AG04449 (cell line): ENCODE measurements around the gene CLNS1A.
"Not testable (repeated sequence)": the region's sequence is repeated elsewhere in the genome, so short reads cannot be mapped to it uniquely, and the experiment has no call there.

Experiments
- CTCF ChIA-PET: fragments of 350-600 bp; formaldehyde crosslinking; extraction: SDS; loops from one replicate; lab custom pipeline; 2021; ENCODE audit warnings: antibody characterized with exemption; lab: Yijun Ruan, JAX
- POLR2A ChIA-PET: fragments of 400-600, 350-600 bp; formaldehyde crosslinking; extraction: SDS; loops from one replicate; lab custom pipeline; 2020; ENCODE audit warnings: antibody characterized with exemption, inconsistent platforms; lab: Yijun Ruan, JAX
- DNase-seq: peaks from one replicate; pipeline ENCODE4 v3.0.0-alpha.2; 2010; ENCODE audit warnings: low read depth, low spot score
- H3K4me3 ChIP-seq: 2 replicates; pipeline ENCODE4 v1.5.1; 2011; ENCODE audit warnings: low read depth, mild to moderate bottlenecking, control low read depth, low read length
- CTCF ChIP-seq: IDR thresholded peaks from one replicate; pipeline ENCODE4 v1.5.1; 2011; ENCODE audit warnings: mild to moderate bottlenecking, moderate library complexity, low read length, control low read depth, inconsistent platforms; ENCODE audit not compliant: insufficient read depth; ENCODE audit errors: missing control alignments

The CLNS1A gene

GRCh38 chr11:77589521-77590193 lies 47.9 kb downstream of the CLNS1A start, which contains the start of gene AQP11:
Gene AQP11, plus strand, starts transcription at chr11:77589953. Its CDS starts 40 bp downstream, at chr11:77589993.
- peak; percentile 24 for DNase-seq
- no peak for TF ChIP-seq CTCF
- CTCF ChIA-PET, result interaction anchor here (1.1 kb wide), 1 partner anchor 30 kb away, joined by 3 read pairs; no protein-coding TSS in a partner anchor
- peak within 1 kb of the TSS; percentile 69 for H3K4me3 ChIP-seq
- POLR2A ChIA-PET, result interaction anchor here (0.9 to 1.2 kb wide), 3 partner anchors 12 to 36 kb away, joined by 3 to 7 read pairs (median 4); no protein-coding TSS in a partner anchor

GRCh38 chr11:77589181-77589520 lies 48.4 kb downstream of the CLNS1A start:
- H3K4me3 ChIP-seq, result peak overlapping the region; percentile 69
- no peak for TF ChIP-seq CTCF
- POLR2A ChIA-PET, result interaction anchor here (0.9 to 1.2 kb wide), 2 partner anchors 13 to 35 kb away, joined by 3 to 7 read pairs; no protein-coding TSS in a partner anchor
- DNase-seq, result no peak
- CTCF ChIA-PET, result no interaction called here

GRCh38 chr11:77580712-77581337 lies 56.8 kb downstream of the CLNS1A start:
- TF ChIP-seq CTCF, result no peak
- CTCF ChIA-PET, result no interaction called here
- DNase-seq, result no peak
- POLR2A ChIA-PET, result no interaction called here
- no peak overlapping the region for H3K4me3 ChIP-seq

- not testable (repeated sequence) for DNase-seq, H3K4me3 ChIP-seq
- ChIA-PET CTCF (interaction anchor here (0.8 to 2.6 kb wide), 2 partner anchors 380 to 394 kb away, joined by 3 to 6 read pairs; no protein-coding TSS in a partner anchor), POLR2A (interaction anchor here (1.2 kb wide), 1 partner anchor 27 kb away, joined by 3 read pairs; no protein-coding TSS in a partner anchor)
These were observed 62.2 kb downstream of the CLNS1A start for GRCh38 chr11:77575428-77575827.

- not testable (repeated sequence) for DNase-seq
These were observed 66.7 kb downstream of the CLNS1A start for GRCh38 chr11:77570896-77571295.

GRCh38 chr11:77569676-77570070 lies 67.9 kb downstream of the CLNS1A start:
- no peak for DNase-seq
- ChIA-PET POLR2A (no interaction called here), CTCF (interaction anchor here (1.4 kb wide), 1 partner anchor 50 kb away, joined by 3 read pairs; no protein-coding TSS in a partner anchor)
- no peak overlapping the region for H3K4me3 ChIP-seq
- TF ChIP-seq CTCF, result no peak

More at GRCh38 chr11:77570896-77571295, 66.7 kb downstream of the CLNS1A start:
- POLR2A ChIA-PET, H3K4me3 ChIP-seq: not testable (repeated sequence)
- CTCF ChIA-PET, result interaction anchor here (1.6 kb wide), 1 partner anchor 23 kb away, joined by 7 read pairs; no protein-coding TSS in a partner anchor

GRCh38 chr11:77568916-77569675 lies 68.5 kb downstream of the CLNS1A start:
- no peak overlapping the region for H3K4me3 ChIP-seq
- CTCF ChIA-PET, result interaction anchor here (0.6 to 1.4 kb wide), 2 partner anchors 9 to 50 kb away, joined by 3 read pairs; no protein-coding TSS in a partner anchor
- TF ChIP-seq CTCF, result no peak
- POLR2A ChIA-PET, result no interaction called here
- no peak for DNase-seq
